G401 (cell line): ENCODE measurements around the gene SH3PXD2A. TPM values are rescaled to one million over a fixed set of nuclear protein-coding genes. Genes with fewer than 3 reads are reported as not detected.
"Not testable (repeated sequence)": the region's sequence is repeated elsewhere in the genome, so short reads cannot be mapped to it uniquely, and the experiment has no call there.

Source experiments
- DNase-seq: peaks from one replicate; pipeline ENCODE4 v3.0.0-alpha.2; 2015; ENCODE audit warnings: low spot score
- in situ Hi-C: cut with HindIII; loops from 2 replicates; pipeline ENCODE4 v1.10.0; 2016; ENCODE audit warnings: low sequenced_read_pairs, mixed read lengths
- total RNA-seq: library from RNA; depleted of rRNA; stranded (reverse); fragments of >200 nt; shearing (Covaris generic); gene quantifications from 2 replicates; pipeline ENCODE4 v1.2.3, GENCODE V29; 2014

SH3PXD2A gene
- total RNA-seq, 1 experiment from 2014 or later, result 19.1 TPM

DNA sequence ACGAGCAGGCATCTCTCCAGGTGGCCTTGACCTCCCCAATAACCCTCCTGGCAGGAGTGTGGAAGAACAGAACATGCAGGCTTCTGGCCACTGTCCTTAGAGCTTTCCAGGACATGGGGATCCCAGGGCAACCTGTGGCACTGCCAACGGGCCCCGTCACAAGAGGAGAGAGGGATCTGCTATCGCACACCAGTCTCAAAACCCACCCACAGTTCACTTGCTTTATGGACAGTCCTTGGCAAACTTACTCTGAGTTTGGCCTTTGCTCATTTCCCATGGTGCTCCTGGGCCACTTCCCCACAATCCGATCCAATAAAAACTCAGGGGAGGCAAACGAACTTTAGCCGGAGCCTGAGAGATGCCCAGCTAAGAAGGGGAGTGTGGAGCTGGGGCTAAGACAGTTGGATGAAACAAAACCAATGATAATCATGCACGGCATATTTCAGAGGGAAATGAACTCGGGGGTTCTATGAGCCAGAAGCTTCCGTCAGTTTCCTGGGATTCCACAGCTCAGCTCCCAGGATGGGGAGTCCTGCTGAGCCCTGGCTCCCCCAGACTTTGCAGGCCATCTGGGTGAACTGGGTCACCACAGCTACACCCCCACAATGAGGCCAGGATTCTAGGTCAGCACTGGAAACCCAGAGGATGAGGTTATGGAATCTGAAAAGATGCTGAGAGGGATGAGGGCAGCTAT is 203.4 kb downstream of the SH3PXD2A start:
- in situ Hi-C loops, result no loop called here
- peak; percentile 71 for DNase-seq

DNA sequence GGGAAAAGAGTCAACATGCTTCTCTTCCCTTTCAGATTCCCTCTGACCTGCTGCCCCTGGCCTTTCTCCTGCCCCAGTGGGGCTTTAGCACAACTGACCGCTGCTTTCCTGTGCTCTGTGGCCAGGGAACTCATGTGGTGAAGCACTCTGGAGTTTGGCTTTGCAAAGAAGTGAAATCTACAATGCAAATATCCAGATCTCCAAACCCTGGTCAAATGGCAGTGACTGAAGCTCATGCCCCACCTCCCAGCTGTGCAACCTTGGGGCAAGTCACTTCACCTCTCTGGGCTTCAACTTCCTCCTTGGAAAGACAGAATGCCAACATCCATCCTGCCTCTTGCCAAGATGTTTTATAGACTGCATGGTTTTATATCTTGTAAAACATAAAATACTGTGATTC is 204.0 kb downstream of the SH3PXD2A start:
- no peak for DNase-seq
- in situ Hi-C loops, result no loop called here

- in situ Hi-C loops, result no loop called here
- DNase-seq, result no peak
These were observed 205.5 kb downstream of the SH3PXD2A start for GRCh38 chr10:103649654-103650423.

DNA sequence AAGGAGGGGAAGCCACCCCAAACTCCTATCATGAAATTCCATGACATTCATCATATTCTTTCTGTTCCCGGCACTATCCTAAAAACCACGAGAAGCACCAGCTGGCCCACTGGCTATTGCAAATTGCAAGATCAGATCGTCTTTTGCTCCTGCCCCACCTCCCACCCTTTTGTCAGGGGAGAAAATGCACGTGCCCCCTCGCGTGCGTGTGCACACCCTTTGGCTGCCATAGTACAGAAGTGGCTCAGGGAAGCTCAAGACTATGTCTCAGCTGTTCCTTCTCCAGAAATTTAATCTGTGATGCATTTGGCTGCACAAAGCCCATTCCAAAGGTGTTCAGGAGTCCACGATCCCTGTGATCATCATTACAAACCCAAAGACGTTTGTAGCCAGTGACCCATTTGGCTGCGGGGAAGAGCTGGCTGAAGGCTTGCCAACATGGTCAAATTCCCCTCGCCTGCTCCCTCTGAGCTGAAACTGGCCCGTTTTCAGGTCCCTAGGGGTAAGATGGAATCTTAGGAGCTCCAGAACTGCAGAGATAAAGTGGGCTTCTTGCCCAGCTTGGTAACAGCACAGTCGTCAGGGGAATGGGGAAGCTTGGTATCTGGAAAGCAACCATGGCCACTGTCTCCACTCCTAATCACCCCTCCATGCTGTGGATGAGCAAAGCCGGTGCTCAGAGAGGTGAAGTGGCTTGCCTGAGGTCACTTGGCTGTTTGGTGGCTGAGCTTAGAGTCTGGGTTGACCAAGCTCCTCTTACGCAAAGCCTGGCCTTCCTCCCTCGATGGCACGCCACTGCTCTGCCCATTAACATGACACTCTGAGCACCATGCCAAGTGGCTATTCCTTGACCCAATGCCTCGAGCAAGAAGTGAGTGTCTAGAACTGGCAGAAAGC is 206.5 kb downstream of the SH3PXD2A start:
- in situ Hi-C loops, result no loop called here
- peak; percentile 62 for DNase-seq

DNA sequence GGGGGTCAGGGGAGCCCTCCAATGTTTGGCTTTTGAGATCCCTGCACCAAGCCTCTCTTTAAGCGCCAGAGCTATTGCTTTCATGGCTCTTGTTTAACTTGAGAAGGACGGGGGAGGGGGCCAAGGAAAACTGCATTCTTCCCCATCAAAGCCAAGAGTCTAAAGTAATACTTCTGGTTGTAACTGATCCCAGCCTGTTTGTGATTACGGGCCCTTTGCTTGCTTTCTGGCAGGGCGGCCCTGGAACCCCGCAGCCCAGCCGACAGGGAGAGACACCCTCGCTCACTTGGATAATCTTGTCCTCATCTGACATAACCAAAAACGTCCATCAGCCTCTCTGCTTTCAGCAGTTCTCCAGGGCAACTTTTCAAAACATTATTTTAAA is 207.1 kb downstream of the SH3PXD2A start:
- in situ Hi-C loops, result no loop called here
- no peak for DNase-seq

GRCh38 chr10:103646304-103646703 is 209.1 kb downstream of the SH3PXD2A start:
- in situ Hi-C loops, result no loop called here
- no peak for DNase-seq

GRCh38 chr10:103645141-103646054 is 210.0 kb downstream of the SH3PXD2A start:
- no peak for DNase-seq
- in situ Hi-C loops, result no loop called here

DNA sequence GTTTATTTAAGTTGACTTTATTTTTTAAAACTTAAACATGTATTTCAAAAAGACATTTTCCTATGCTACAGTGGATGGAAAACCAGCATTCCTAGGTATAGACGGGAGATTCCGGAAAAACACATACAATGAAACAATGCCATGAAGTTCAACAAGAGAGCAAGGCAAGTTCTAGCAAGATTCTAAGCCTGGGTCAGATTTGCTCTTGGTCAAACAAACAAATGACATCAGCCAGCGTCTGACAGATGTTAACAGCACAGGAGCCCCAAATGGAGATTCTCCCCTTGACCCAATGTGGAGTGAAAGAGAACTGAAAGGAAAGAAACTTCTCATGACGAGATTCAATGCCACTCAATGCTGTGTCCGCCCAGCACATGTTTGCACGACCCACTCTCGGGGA is 212.0 kb downstream of the SH3PXD2A start:
- in situ Hi-C loops, result no loop called here
- no peak for DNase-seq

- in situ Hi-C loops, result no loop called here
These were observed 214.1 kb downstream of the SH3PXD2A start for GRCh38 chr10:103641326-103641725.

DNA sequence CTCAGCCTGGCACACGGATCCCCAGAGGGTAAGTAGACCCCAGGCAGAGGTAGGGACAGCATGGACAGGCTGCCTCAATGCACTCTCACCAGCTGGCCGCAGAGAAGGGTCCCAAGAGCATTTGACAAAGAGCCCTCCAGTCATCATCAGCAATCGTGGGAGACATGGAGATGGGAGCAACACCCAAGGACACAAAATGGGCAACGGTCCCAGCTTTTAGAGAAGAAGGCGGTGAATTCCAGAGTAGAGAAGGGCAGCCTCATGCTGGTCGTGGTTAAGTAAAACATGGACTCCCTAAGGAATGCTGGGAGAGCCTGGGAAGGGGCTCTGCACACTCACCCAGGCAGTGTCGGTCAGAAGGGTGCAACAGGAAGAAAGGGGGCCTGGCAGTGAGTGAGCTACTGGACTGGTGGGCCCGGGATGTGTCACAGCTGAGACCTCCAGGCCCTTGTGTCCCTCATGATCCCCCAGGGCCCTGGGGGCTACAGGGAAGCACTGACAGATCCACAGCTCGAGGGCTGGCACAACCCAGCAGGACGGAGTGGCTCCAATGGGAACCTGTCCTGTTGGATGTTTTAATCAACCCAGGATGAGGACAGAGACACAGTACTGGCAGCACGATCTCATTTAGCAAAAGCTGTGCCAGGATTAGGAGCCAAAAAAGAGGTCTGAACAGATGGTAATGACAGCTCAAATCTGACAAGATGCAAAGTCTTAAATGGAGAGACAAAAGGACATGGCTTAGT is 214.8 kb downstream of the SH3PXD2A start:
- in situ Hi-C loops, result no loop called here
- DNase-seq, result peak; percentile 98

More at GRCh38 chr10:103641326-103641725, 214.1 kb downstream of the SH3PXD2A start:
- DNase-seq, result no peak

DNA sequence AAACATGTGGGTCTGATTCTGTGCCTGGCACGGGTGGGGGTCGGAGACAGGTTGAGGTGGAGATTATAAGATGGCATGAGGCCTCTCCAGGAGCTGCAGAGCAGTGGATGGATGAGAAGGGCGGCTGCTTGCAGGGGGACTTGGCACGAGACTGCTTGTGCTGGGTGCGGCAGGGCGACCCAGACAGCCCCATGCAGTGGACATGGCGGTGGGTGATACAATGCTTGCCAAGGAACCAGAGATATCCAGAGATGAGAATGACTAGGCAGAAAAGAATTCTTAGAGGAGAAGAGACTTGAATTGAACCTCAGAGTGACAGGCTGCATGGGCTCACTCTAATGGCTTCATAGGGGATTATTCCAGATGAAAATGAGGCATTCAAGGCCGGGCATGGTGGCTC is 216.4 kb downstream of the SH3PXD2A start:
- DNase-seq, result no peak
- in situ Hi-C loops, result no loop called here

- DNase-seq, result peak; percentile 93
- in situ Hi-C loops, result no loop called here
These were observed 217.3 kb downstream of the SH3PXD2A start for GRCh38 chr10:103637927-103638557.

DNA sequence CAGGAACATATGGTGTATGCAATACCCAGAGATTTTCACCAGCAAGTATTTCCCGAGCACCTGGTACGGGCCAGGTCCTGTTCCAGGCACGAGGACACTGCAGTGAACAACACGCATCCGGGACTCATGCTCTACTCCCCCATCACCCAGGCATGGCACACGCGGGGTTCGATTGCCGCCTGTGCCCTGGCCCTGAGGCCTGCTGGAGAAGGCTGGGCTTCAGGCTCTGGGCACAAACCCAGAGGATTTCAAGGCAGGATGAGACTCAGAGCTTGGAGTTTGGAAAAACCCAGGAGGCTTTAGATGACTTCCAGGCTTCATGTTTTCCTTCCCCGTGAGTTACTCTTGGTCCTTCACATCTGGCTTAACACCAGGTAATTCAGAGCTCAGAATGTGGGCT is 218.4 kb downstream of the SH3PXD2A start:
- peak; percentile 82 for DNase-seq

GRCh38 chr10:103636492-103636891 is 218.9 kb downstream of the SH3PXD2A start:
- in situ Hi-C loops, result no loop called here
- no peak for DNase-seq

More for the DNA sequence above, 218.4 kb downstream of the SH3PXD2A start:
- in situ Hi-C loops, result no loop called here

DNA sequence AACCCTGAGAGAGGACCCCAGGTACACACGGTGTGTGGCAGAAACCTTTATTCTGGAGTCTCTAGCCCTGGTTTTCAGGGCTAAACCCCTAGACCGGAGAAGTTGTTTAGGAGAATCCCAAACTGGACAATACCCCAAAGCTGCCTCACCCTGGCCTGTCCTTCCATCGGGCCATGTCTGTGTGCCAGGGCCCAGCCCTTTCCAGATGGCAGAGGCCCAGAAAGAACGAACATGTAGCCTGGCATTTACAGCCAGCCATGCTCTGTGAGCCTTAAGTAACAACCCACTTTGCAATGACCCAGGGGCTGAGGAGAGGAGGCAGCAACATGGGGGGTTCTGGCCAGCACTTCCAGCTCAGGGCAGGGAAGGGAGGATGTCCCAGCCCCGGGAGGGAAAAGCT is 219.8 kb downstream of the SH3PXD2A start:
- peak; percentile 64 for DNase-seq
- in situ Hi-C loops, result no loop called here

DNA sequence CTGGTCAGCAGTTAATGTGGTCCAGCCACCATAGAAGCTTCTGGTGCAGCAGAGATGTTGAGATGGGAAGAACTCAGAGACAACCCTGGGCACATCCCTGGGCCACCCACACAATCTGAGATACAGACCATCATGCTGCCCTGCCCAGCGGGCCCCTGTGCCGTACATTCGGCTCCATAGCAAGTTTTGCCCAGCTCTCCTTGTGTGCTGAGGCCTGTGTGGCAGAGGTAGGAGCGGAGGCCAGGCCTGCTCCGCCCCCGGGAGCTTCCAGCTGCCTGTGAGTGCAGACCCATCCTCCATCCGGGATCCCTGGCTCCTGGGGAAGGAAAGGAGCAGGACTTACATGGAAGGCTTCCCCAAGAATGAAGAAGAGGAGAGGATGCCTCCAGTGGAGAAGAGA is 221.5 kb downstream of the SH3PXD2A start:
- DNase-seq, result no peak
- in situ Hi-C loops, result no loop called here

- in situ Hi-C loops, DNase-seq: not testable (repeated sequence)
These were observed 222.5 kb downstream of the SH3PXD2A start for GRCh38 chr10:103632871-103633270.

DNA sequence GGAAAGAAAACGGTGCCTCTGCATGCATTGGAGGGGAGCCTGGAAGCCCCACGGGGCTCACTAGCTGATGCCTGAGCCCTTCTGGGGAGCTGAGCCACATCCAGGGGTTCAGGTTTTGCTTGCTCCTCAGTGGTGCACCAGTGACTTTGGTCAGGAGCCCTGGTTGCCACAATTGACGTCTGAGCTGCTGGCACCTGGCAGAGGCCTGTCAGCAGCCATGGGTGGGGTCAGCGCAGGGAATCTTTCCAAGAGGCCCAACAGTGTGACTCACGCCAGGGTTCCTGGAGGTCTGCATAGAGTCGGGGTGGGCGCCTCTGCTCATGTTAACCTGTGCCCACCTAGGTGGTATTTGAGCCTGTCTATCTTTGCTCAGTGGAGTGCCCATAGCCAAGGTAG is 223.1 kb downstream of the SH3PXD2A start:
- no peak for DNase-seq
- in situ Hi-C loops, result no loop called here
